ENCODE data around the gene CNTNAP4.

CNTNAP4 gene

GRCh38 chr16:76500006-76500405 is 222.8 kb downstream of the CNTNAP4 start:
- no peak for DNase-seq

GRCh38 chr16:76502063-76502462 is 224.9 kb downstream of the CNTNAP4 start:
- no peak for DNase-seq

- no peak for DNase-seq
Observed at GRCh38 chr16:76502555-76502954, 225.4 kb downstream of the CNTNAP4 start.

- DNase-seq = no peak
Observed at GRCh38 chr16:76503091-76503490, 225.9 kb downstream of the CNTNAP4 start.

- DNase-seq = no peak
Observed at GRCh38 chr16:76511203-76511602, 234.0 kb downstream of the CNTNAP4 start.

GRCh38 chr16:76518781-76519180 is 241.6 kb downstream of the CNTNAP4 start:
- no peak for DNase-seq

GRCh38 chr16:76524356-76524755 is 247.2 kb downstream of the CNTNAP4 start:
- no peak for DNase-seq

GRCh38 chr16:76524769-76525168 is 247.6 kb downstream of the CNTNAP4 start:
- DNase-seq = no peak

GRCh38 chr16:76527244-76527643 is 250.0 kb downstream of the CNTNAP4 start:
- DNase-seq = no peak

GRCh38 chr16:76529120-76529519 is 251.9 kb downstream of the CNTNAP4 start:
- no peak for DNase-seq

GRCh38 chr16:76531236-76531635 is 254.0 kb downstream of the CNTNAP4 start:
- DNase-seq = no peak

- DNase-seq = no peak
Observed at GRCh38 chr16:76532188-76532973, 255.2 kb downstream of the CNTNAP4 start.

- no peak for DNase-seq
Observed at GRCh38 chr16:76539609-76540008, 262.4 kb downstream of the CNTNAP4 start.

GRCh38 chr16:76541070-76541469 is 263.9 kb downstream of the CNTNAP4 start:
- no peak for DNase-seq

- DNase-seq = no peak
Observed at GRCh38 chr16:76565542-76565941, 288.3 kb downstream of the CNTNAP4 start.

GRCh38 chr16:76571755-76572154 is 294.6 kb downstream of the CNTNAP4 start:
- DNase-seq = no peak

- DNase-seq = no peak
Observed at GRCh38 chr16:76573281-76573680, 296.1 kb downstream of the CNTNAP4 start.

- DNase-seq = no peak
Observed at GRCh38 chr16:76574651-76575050, 297.4 kb downstream of the CNTNAP4 start.

- no peak for DNase-seq
Observed at GRCh38 chr16:76576526-76576925, 299.3 kb downstream of the CNTNAP4 start.

- DNase-seq = no peak
Observed at GRCh38 chr16:76577003-76577402, 299.8 kb downstream of the CNTNAP4 start.

GRCh38 chr16:76579277-76579922 is 302.2 kb downstream of the CNTNAP4 start:
- DNase-seq = no peak

GRCh38 chr16:76583466-76583865 is 306.3 kb downstream of the CNTNAP4 start:
- no peak for DNase-seq

- DNase-seq = no peak
Observed at GRCh38 chr16:76583945-76584344, 306.7 kb downstream of the CNTNAP4 start.

- DNase-seq = no peak
Observed at GRCh38 chr16:76598498-76598897, 321.3 kb downstream of the CNTNAP4 start.

GRCh38 chr16:76607317-76607716 is 330.1 kb downstream of the CNTNAP4 start:
- DNase-seq = no peak

Measured in CD4-positive, alpha-beta T cell treated with Interleukin-15 for 1 hour (primary cell).